ENCODE results near the gene ZNF646.

The ZNF646 gene

GRCh38 chr16:31043352-31043751 lies 30.9 kb upstream of the ZNF646 start:
- no peaks in the 10 kb centered on the region for H3K4me1 ChIP-seq (ENCODE audit: control insufficient read depth, insufficient read depth, low read length)
- H3K9me3 ChIP-seq (ENCODE audit: control insufficient read depth, low read length) = no peaks in the 10 kb centered on the region
- no peak overlapping the region for H3K27ac ChIP-seq (ENCODE audit: insufficient read depth, low read depth, low read length, poor library complexity, severe bottlenecking)
- no peak overlapping the region for H3K4me3 ChIP-seq (ENCODE audit: insufficient read depth, low read depth, low read length)
- 90 to 95% methylated on average over 1 of the region's 1 CpG for WGBS, 2 experiments
- H3K36me3 ChIP-seq (ENCODE audit: control insufficient read depth, insufficient read depth, low read length) = no peaks in the 10 kb centered on the region
- no peaks in the 10 kb centered on the region for H3K27me3 ChIP-seq (ENCODE audit: control insufficient read depth, insufficient read depth, low read length, poor library complexity, severe bottlenecking)

- Histone ChIP-seq H3K9me3 (ENCODE audit: control insufficient read depth, low read length) (no peaks in the 10 kb centered on the region), H3K4me1 (ENCODE audit: control insufficient read depth, insufficient read depth, low read length) (no peaks in the 10 kb centered on the region), H3K27me3 (ENCODE audit: control insufficient read depth, insufficient read depth, low read length, poor library complexity, severe bottlenecking) (no peaks in the 10 kb centered on the region), H3K4me3 (ENCODE audit: insufficient read depth, low read depth, low read length) (no peak overlapping the region), H3K36me3 (ENCODE audit: control insufficient read depth, insufficient read depth, low read length) (no peaks in the 10 kb centered on the region), H3K27ac (ENCODE audit: insufficient read depth, low read depth, low read length, poor library complexity, severe bottlenecking) (no peak overlapping the region)
- WGBS, 2 experiments = 90 to 97% methylated on average over 4 of the region's 4 CpGs
These were observed 30.2 kb upstream of the ZNF646 start for GRCh38 chr16:31043898-31044481.

- Histone ChIP-seq H3K27ac (ENCODE audit: insufficient read depth, low read depth, low read length, poor library complexity, severe bottlenecking) (no peak overlapping the region), H3K4me3 (ENCODE audit: insufficient read depth, low read depth, low read length) (no peak overlapping the region), H3K27me3 (ENCODE audit: control insufficient read depth, insufficient read depth, low read length, poor library complexity, severe bottlenecking) (no peaks in the 10 kb centered on the region), H3K4me1 (ENCODE audit: control insufficient read depth, insufficient read depth, low read length) (no peaks in the 10 kb centered on the region), H3K9me3 (ENCODE audit: control insufficient read depth, low read length) (no peaks in the 10 kb centered on the region), H3K36me3 (ENCODE audit: control insufficient read depth, insufficient read depth, low read length) (no peaks in the 10 kb centered on the region)
- WGBS, 2 experiments = 89% methylated on average over 10 of the region's 10 CpGs
These were observed 23.8 kb upstream of the ZNF646 start for GRCh38 chr16:31050280-31051030.

DNA sequence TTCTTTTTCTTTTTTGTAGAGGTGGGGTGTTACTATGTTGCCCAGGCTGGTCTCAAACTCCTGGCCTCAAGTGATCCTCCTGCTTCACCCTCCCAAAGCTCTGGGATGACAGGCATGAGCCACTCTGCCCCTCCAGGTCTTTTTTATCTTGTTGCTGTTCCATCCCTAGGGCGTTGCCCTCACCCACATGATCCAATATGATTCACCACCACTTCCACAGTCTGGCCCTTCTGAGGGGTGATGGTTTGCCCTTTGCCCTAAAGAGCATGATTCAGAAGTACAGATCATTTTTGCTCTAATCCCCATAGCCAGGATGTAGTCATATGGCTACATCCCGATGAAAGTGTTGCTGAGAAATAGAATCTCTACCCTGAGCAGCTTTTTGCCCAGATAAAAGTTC lies 22.1 kb upstream of the ZNF646 start:
- Histone ChIP-seq H3K36me3 (ENCODE audit: control insufficient read depth, insufficient read depth, low read length) (no peaks in the 10 kb centered on the region), H3K9me3 (ENCODE audit: control insufficient read depth, low read length) (no peaks in the 10 kb centered on the region), H3K27ac (ENCODE audit: insufficient read depth, low read depth, low read length, poor library complexity, severe bottlenecking) (no peak overlapping the region), H3K4me1 (ENCODE audit: control insufficient read depth, insufficient read depth, low read length) (no peaks in the 10 kb centered on the region), H3K27me3 (ENCODE audit: control insufficient read depth, insufficient read depth, low read length, poor library complexity, severe bottlenecking) (no peaks in the 10 kb centered on the region), H3K4me3 (ENCODE audit: insufficient read depth, low read depth, low read length) (no peak overlapping the region)
- 81 to 91% methylated on average over 2 of the region's 2 CpGs for WGBS, 2 experiments

DNA sequence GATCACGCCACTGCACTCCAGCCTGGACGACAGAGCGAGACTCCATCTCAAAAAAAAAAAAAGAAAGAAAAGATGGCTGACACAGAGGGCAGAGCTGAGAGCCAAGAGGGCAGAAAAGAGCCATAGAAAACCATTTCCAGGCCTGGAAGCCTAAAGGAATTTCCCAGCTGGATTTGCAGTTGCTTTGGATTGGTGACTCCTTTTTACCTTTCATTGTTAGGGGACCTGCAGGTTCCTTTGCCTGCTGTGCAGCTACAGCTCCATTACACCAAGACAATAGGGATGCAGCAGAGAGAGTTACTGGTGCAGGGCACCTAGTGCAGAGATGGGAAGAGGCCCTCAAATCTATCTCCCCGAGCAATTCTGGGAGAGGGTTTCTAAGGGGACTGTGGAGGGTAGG lies 18.6 kb upstream of the ZNF646 start:
- H3K27me3 ChIP-seq (ENCODE audit: control insufficient read depth, insufficient read depth, low read length, poor library complexity, severe bottlenecking) = no peaks in the 10 kb centered on the region
- H3K9me3 ChIP-seq (ENCODE audit: control insufficient read depth, low read length) = no peaks in the 10 kb centered on the region
- no peak overlapping the region for H3K27ac ChIP-seq (ENCODE audit: insufficient read depth, low read depth, low read length, poor library complexity, severe bottlenecking)
- H3K4me3 ChIP-seq (ENCODE audit: insufficient read depth, low read depth, low read length) = no peak overlapping the region
- 71 to 74% methylated on average over 4 of the region's 4 CpGs for WGBS, 2 experiments
- H3K36me3 ChIP-seq (ENCODE audit: control insufficient read depth, insufficient read depth, low read length) = no peaks in the 10 kb centered on the region
- no peaks in the 10 kb centered on the region for H3K4me1 ChIP-seq (ENCODE audit: control insufficient read depth, insufficient read depth, low read length)

GRCh38 chr16:31061126-31061812 lies 13.0 kb upstream of the ZNF646 start:
- H3K4me3 ChIP-seq (ENCODE audit: insufficient read depth, low read depth, low read length) = no peak overlapping the region
- H3K27me3 ChIP-seq (ENCODE audit: control insufficient read depth, insufficient read depth, low read length, poor library complexity, severe bottlenecking) = no peaks in the 10 kb centered on the region
- H3K4me1 ChIP-seq (ENCODE audit: control insufficient read depth, insufficient read depth, low read length) = no peaks in the 10 kb centered on the region
- 96% methylated on average over 42 of the region's 42 CpGs for WGBS, 2 experiments
- peaks cover 16% of the 10 kb centered on the region for H3K36me3 ChIP-seq (ENCODE audit: control insufficient read depth, insufficient read depth, low read length)
- no peaks in the 10 kb centered on the region for H3K9me3 ChIP-seq (ENCODE audit: control insufficient read depth, low read length)
- no peak overlapping the region for H3K27ac ChIP-seq (ENCODE audit: insufficient read depth, low read depth, low read length, poor library complexity, severe bottlenecking)

GRCh38 chr16:31061813-31062440 lies 12.3 kb upstream of the ZNF646 start:
- peaks cover 16% of the 10 kb centered on the region for H3K36me3 ChIP-seq (ENCODE audit: control insufficient read depth, insufficient read depth, low read length)
- no peaks in the 10 kb centered on the region for H3K4me1 ChIP-seq (ENCODE audit: control insufficient read depth, insufficient read depth, low read length)
- H3K27ac ChIP-seq (ENCODE audit: insufficient read depth, low read depth, low read length, poor library complexity, severe bottlenecking) = no peak overlapping the region
- WGBS, 2 experiments = 96 to 97% methylated on average over 54 of the region's 54 CpGs
- no peaks in the 10 kb centered on the region for H3K27me3 ChIP-seq (ENCODE audit: control insufficient read depth, insufficient read depth, low read length, poor library complexity, severe bottlenecking)
- no peak overlapping the region for H3K4me3 ChIP-seq (ENCODE audit: insufficient read depth, low read depth, low read length)
- no peaks in the 10 kb centered on the region for H3K9me3 ChIP-seq (ENCODE audit: control insufficient read depth, low read length)

GRCh38 chr16:31063495-31063842 lies 10.8 kb upstream of the ZNF646 start:
- Histone ChIP-seq H3K27ac (ENCODE audit: insufficient read depth, low read depth, low read length, poor library complexity, severe bottlenecking) (no peak overlapping the region), H3K9me3 (ENCODE audit: control insufficient read depth, low read length) (no peaks in the 10 kb centered on the region), H3K4me3 (ENCODE audit: insufficient read depth, low read depth, low read length) (no peak overlapping the region), H3K36me3 (ENCODE audit: control insufficient read depth, insufficient read depth, low read length) (peaks cover 16% of the 10 kb centered on the region), H3K4me1 (ENCODE audit: control insufficient read depth, insufficient read depth, low read length) (no peaks in the 10 kb centered on the region), H3K27me3 (ENCODE audit: control insufficient read depth, insufficient read depth, low read length, poor library complexity, severe bottlenecking) (no peaks in the 10 kb centered on the region)
- 95 to 96% methylated on average over 9 of the region's 9 CpGs for WGBS, 2 experiments

DNA sequence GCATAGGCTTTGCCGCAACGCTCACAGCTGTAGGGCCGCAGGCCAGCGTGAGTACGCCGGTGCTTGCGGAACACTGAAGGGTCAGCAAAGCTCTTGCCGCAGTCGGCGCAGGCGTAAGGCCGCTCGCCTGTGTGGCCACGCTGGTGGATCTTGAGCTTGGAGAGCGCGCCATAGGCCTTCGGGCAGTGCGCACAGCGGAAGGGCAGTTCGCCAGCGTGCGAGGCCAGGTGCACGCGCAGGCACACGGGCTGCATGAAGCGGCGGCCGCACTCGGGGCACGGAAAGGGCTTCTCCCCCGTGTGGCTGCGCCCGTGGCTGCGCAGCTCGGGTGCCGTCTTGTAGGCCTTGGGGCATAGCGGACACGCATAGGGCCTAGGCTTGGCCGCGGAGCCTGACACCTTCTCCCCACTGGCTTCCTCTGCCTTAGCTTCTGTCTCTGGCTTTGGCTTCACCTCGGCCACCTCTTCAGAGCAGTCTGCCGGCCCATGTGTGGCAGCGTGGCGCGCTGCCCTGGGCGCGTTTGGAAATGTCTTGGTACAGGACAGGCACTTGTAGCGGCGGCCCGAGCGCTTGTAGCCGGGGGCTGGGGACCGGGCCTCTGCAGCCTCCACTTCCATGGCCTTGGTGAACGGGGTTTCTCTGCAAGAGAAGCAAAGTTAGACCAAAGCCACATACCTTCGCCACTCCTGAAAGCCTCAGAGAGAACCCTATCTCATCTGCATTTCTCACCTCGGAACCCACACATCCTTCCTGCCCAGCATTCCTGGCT lies 10.2 kb upstream of the ZNF646 start:
- WGBS, 2 experiments = 96% methylated on average over 56 of the region's 56 CpGs
- no peak overlapping the region for H3K27ac ChIP-seq (ENCODE audit: insufficient read depth, low read depth, low read length, poor library complexity, severe bottlenecking)

More for the DNA sequence above, 10.2 kb upstream of the ZNF646 start:
- no peaks in the 10 kb centered on the region for H3K9me3 ChIP-seq (ENCODE audit: control insufficient read depth, low read length)
- H3K4me3 ChIP-seq (ENCODE audit: insufficient read depth, low read depth, low read length) = no peak overlapping the region
- peaks cover 16% of the 10 kb centered on the region for H3K36me3 ChIP-seq (ENCODE audit: control insufficient read depth, insufficient read depth, low read length)
- no peaks in the 10 kb centered on the region for H3K27me3 ChIP-seq (ENCODE audit: control insufficient read depth, insufficient read depth, low read length, poor library complexity, severe bottlenecking)
- H3K4me1 ChIP-seq (ENCODE audit: control insufficient read depth, insufficient read depth, low read length) = no peaks in the 10 kb centered on the region

Data from ectodermal cell (in vitro differentiated cells).